WI38 (cell line): ENCODE measurements around the gene RFX5.

Source experiments
- H3K4me3 ChIP-seq: 2 replicates; pipeline ENCODE4 v1.5.1; 2011; ENCODE audit warnings: low read depth, mild to moderate bottlenecking, control low read depth, low read length
- CTCF ChIP-seq: IDR thresholded peaks from 2 replicates; pipeline ENCODE4 v1.5.1; 2012; ENCODE audit warnings: low read depth, mild to moderate bottlenecking, control low read depth, low read length

Gene RFX5

GRCh38 chr1:151314137-151314875, 32.7 kb downstream of the RFX5 start:
- TF ChIP-seq CTCF = no peak
- H3K4me3 ChIP-seq = no peak overlapping the region

GRCh38 chr1:151313501-151313900, 33.6 kb downstream of the RFX5 start:
- no peak overlapping the region for H3K4me3 ChIP-seq
- no peak for TF ChIP-seq CTCF

- TF ChIP-seq CTCF = no peak
- H3K4me3 ChIP-seq = no peak overlapping the region
These were observed 34.2 kb downstream of the RFX5 start for GRCh38 chr1:151312826-151313225.

GRCh38 chr1:151312411-151312810, 34.6 kb downstream of the RFX5 start:
- no peak for TF ChIP-seq CTCF
- no peak overlapping the region for H3K4me3 ChIP-seq

DNA sequence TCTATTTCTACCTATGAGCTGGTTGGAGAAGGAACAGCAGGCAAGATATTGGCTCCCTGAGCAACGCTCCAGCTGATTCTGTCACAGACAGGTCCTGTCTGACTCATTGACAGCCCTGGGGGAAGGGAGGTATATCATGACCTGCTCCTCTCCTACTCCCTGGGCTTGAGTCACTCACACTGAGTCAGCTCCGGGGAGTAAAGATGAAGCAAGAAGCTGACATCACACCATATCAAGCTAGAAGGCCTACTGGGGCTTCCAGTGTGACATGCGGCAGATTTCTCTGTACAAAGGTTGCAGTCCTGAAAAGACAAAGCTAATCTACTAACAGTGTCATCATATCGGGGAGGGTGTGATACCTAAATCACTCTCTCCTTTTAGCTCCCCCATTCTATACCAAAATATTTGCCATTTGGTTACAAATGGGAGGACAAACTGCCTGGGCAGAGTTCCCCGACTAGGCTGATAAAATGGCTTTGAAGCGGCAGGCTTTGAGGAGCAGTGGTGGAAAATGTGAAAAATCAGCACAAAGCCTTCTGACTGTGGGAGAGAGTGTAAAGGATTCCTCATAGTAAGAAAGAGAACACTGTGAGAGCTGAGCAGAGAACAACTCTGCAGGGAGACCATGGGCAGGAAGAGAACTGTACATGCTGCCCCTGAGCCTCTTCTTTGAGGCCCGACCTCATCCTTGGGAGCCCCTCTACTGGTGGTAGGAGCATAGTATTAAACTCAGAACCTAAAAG, 35.3 kb downstream of the RFX5 start:
- H3K4me3 ChIP-seq = no peak overlapping the region
- TF ChIP-seq CTCF = no peak

- H3K4me3 ChIP-seq = no peak overlapping the region
These were observed 36.0 kb downstream of the RFX5 start for GRCh38 chr1:151311011-151311410.

More at GRCh38 chr1:151311011-151311410, 36.0 kb downstream of the RFX5 start:
- TF ChIP-seq CTCF = no peak
